HuH-7 (cell line): ENCODE measurements around the gene IGFBP3.
A peak's percentile ranks its signal among the peaks of the same experiment; 100 is the strongest.

ENCODE experiments used
- DNase-seq: peaks from one replicate; pipeline ENCODE4 v3.0.0; 2011; ENCODE audit warnings: low spot score

Gene IGFBP3

GRCh38 chr7:45872116-45873034 is 48.7 kb downstream of the IGFBP3 start:
- peak; percentile 62 for DNase-seq

- no peak for DNase-seq
These were observed 51.6 kb downstream of the IGFBP3 start for GRCh38 chr7:45869426-45869825.

DNA sequence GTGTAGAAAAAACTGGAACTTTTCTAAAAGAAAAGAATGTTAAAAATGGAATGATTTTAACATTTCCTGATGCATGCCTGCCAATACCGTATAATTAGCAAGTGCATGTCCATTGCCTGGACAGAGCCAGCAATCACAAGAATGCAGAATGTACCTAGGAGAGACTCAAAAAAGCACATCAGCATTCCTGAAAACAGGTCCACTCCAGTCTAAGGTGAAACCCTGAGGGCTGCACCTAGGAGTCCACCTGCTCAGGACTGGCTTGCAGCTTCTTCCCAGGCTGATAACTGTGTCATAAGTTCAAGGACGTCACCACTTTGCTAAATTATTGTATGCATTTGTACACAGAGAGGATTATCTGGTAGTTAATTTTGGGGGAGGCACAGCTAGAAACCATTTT is 53.6 kb downstream of the IGFBP3 start:
- DNase-seq = no peak

DNA sequence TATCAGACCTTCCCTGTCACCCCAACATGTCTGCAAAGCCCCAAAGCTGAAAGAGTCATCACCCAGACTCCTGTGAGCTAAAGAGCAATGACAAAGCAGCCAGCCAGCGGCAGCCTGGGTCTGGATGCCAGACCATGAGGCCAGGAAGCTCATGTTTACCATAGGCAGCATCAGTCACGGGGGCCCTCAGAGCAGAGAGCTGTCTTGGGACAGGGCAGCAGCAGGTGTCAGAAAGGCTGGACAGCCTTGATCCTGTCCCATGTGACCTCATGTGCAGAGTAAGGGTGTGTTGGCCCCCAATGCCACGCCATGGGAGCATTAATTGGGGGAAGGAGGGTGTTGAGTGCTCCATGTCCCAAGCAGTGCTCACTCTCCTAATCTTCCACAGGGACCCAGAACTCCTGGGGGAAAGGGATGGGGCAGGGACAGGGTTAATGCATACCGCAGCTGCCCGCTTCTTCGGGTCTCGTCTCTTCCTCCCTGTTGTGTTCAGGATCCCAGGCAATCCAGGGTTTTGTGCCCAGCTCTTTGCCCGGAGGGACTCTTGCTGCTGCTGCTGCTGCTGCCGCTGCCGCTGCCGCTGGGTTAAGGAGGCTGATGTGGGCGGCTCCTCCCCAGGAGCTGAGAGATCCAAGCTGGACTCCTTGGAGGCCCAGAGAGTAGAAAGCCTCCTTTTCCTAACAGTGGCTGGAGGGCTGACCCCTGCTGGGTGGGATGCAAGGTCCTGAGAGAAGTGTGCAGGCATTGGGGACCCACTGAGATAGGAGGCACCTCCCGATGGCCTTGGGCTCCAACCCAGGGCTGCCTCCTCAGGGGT is 55.3 kb downstream of the IGFBP3 start:
- DNase-seq = no peak

DNA sequence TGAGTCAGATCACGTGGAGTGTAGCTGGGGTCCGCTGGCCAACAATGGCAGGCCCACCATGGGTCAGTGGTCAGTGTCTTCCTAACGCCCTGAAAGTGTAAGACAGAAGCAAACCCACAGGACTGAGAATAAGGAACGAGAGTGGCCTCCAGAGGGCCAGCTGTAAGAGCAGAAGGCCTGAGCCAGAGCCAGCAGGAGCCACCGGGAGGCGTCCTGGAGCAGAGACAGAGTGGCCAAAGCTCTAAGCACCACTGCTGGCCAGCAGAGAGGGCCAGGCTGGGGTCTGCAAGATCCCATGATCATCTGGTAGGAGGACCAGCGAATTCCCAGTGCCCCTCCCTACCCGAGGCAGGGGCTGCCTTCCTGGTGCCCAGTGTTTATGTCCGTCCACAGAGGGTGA is 57.4 kb downstream of the IGFBP3 start:
- DNase-seq = peak; percentile 48
